HepG2 (cell line): ENCODE results near the gene CDC6. TPM values are rescaled to one million over a fixed set of nuclear protein-coding genes. Genes with fewer than 3 reads are reported as not detected.

Source experiments
- AGO2 ChIP-seq: fragments of 200-400 bp; formaldehyde crosslinking; optimal IDR thresholded peaks from 2 replicates; pipeline ENCODE3; 2017; ENCODE audit warnings: mild to moderate bottlenecking, low read depth, low read length, moderate library complexity
- ARNT2 ChIP-seq: sonication (generic); formaldehyde crosslinking; IDR thresholded peaks from 2 replicates; pipeline ENCODE4 v1.8.0; 2022; ENCODE audit warnings: mild to moderate bottlenecking, low read depth, missing genetic modification reagents, moderate library complexity
- FIP1L1 ChIP-seq: fragments of 200-400 bp; formaldehyde crosslinking; IDR thresholded peaks from 2 replicates; pipeline ENCODE4 v1.6.1; 2018; ENCODE audit warnings: low read depth, mild to moderate bottlenecking, low read length, moderate library complexity, borderline replicate concordance; ENCODE audit not compliant: insufficient read depth
- HNRNPUL1 ChIP-seq: fragments of 200-400 bp; formaldehyde crosslinking; IDR thresholded peaks from 2 replicates; pipeline ENCODE4 v1.6.1; 2017; ENCODE audit warnings: low read depth, mild to moderate bottlenecking, low read length, moderate library complexity
- KLF6 ChIP-seq: IDR thresholded peaks from 2 replicates; pipeline ENCODE4 v1.8.0; 2016; ENCODE audit warnings: missing biosample characterization, missing genetic modification reagents
- NCOA5 ChIP-seq: sonication (generic); formaldehyde crosslinking; IDR thresholded peaks from 2 replicates; pipeline ENCODE4 v1.4.0; 2020; ENCODE audit warnings: missing genetic modification reagents
- NFIC ChIP-seq: IDR thresholded peaks from 2 replicates; pipeline ENCODE4 v1.6.1; 2012; ENCODE audit warnings: mild to moderate bottlenecking, low read length, inconsistent platforms
- PAWR ChIP-seq: sonication (generic); formaldehyde crosslinking; IDR thresholded peaks from 2 replicates; pipeline ENCODE4 v1.4.0; 2020; ENCODE audit warnings: missing genetic modification reagents, mild to moderate bottlenecking, borderline replicate concordance
- RAD21 ChIP-seq: fragments of 450-650 bp; formaldehyde crosslinking; IDR thresholded peaks from 2 replicates; pipeline ENCODE4 v1.5.0; 2020; ENCODE audit warnings: mild to moderate bottlenecking
- SYNCRIP ChIP-seq: fragments of 200-400 bp; formaldehyde crosslinking; IDR thresholded peaks from 2 replicates; pipeline ENCODE4 v1.6.1; 2018; ENCODE audit warnings: mild to moderate bottlenecking, low read depth, low read length; ENCODE audit not compliant: insufficient read depth
- TEAD3 ChIP-seq: optimal IDR thresholded peaks from 2 replicates; pipeline ENCODE3; 2016; ENCODE audit warnings: borderline replicate concordance
- ZNF343 ChIP-seq: sonication (generic); formaldehyde crosslinking; IDR thresholded peaks from 2 replicates; pipeline ENCODE4 v1.4.0; 2020; ENCODE audit warnings: mild to moderate bottlenecking, missing genetic modification reagents
- ZNF556 ChIP-seq: sonication (generic); formaldehyde crosslinking; IDR thresholded peaks from 2 replicates; pipeline ENCODE4 v1.4.0; 2020; ENCODE audit warnings: mild to moderate bottlenecking, missing genetic modification reagents, borderline replicate concordance
- ZNF709 ChIP-seq: sonication (generic); formaldehyde crosslinking; IDR thresholded peaks from 2 replicates; pipeline ENCODE4 v1.5.0; 2020; ENCODE audit warnings: mild to moderate bottlenecking, missing genetic modification reagents
- ZNF792 ChIP-seq: IDR thresholded peaks from 2 replicates; pipeline ENCODE4 v1.6.1; 2016
- ZSCAN21 ChIP-seq: sonication (generic); formaldehyde crosslinking; IDR thresholded peaks from 2 replicates; pipeline ENCODE4 v1.8.0; 2022; ENCODE audit warnings: mild to moderate bottlenecking, missing genetic modification reagents, moderate library complexity, borderline replicate concordance
- polyA plus RNA-seq, 8 experiments: library from polyadenylated mRNA; depleted of rRNA in 3 of 8; stranded (reverse) in 7 of 8; unstranded in 1 of 8; fragments of >200 nt; fragmentation: Illumina TruSeq in 4 of 8; extraction: Trizol in 4 of 8; gene quantifications; 2 replicates each; pipeline versions ENCODE4 v1.2.1 to v1.2.3, GENCODE V29; 2011 to 2016; ENCODE audit warnings: low read depth in 4 of 8, missing spikeins in 1 of 8, mixed read lengths in 1 of 8; ENCODE audit not compliant: insufficient read depth in 1 of 8
- total RNA-seq, 5 experiments: library from RNA; depleted of rRNA; stranded (reverse); fragments of >200 nt; fragmentation: Illumina TruSeq; extraction: Trizol; gene quantifications; 2 replicates each; pipeline ENCODE4 v1.2.3, GENCODE V29; 2016; ENCODE audit warnings: low read depth in 1 of 5
- TF ChIP-seq, protein P1 (sequence below): sonication (generic); formaldehyde crosslinking; IDR thresholded peaks from 2 replicates; pipeline ENCODE4 v1.5.1; 2020; ENCODE audit warnings: missing genetic modification reagents, mild to moderate bottlenecking, borderline replicate concordance
- TF ChIP-seq, protein P2 (sequence below): sonication (generic); formaldehyde crosslinking; IDR thresholded peaks from 2 replicates; pipeline ENCODE4 v1.4.0; 2020; ENCODE audit warnings: low read depth, mild to moderate bottlenecking, missing genetic modification reagents
- TF ChIP-seq, protein P3 (sequence below): sonication (generic); IDR thresholded peaks from 2 replicates; pipeline ENCODE4 v1.6.1; 2016; ENCODE audit warnings: low read depth, borderline replicate concordance
- TF ChIP-seq, protein P4 (sequence below): sonication (generic); formaldehyde crosslinking; conservative IDR thresholded peaks from 2 replicates; pipeline ENCODE4 v1.8.1; 2023; ENCODE audit warnings: missing genetic modification reagents
- TF ChIP-seq, protein P5 (sequence below): IDR thresholded peaks from 2 replicates; pipeline ENCODE4 v1.6.1; 2016; ENCODE audit warnings: mild to moderate bottlenecking

Gene CDC6
- total and polyA plus RNA-seq, 2 of the 13 experiments (the other 11 are each of a cell fraction or from before 2014, with no cell fraction given), result 17.4 to 114 TPM

DNA sequence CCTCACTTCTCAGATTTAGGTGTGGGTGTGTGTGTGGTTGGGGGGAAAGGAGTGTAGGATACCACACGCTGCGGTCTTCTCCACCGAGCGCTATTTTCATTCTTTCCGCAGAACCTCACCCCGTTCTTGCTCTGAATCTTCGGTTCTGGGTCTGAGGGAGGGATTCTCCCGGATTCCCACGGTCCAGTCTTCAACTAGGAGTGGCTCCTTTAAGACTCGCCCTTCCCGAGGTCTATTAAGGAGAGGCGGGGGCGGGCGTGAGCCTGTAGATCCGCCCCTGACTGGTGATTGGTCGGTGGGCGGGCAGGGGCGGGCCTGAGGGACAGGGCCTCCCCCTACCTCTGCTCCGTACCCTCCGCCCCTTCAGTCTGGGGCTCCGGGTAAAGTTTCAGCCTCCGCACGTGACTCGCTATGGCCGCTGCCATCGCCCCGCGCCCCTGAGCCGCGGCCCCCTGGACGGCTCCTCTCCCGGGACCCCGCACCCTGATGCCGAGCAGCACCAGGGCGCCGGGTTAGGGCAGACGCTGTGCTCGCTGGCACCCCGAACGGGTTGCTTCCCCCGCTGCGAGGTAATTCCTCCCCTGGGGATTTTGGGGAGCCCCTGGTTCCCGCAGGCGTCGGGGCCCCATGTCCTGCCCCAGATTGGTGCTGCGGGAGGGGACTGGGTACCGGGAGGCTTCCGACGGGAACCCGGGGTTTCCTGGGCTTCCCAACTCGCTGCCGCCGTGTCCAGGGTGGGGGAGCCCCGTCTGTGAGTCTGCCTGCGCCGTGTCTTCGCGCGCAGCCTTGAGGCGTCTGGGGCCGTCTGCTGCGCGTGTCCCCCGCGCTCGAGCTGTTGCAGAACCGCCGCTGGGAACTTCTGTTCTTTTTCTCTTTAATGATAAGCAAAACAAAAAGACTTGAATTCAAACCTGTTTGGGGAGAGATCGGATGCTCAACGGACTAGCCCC, 30.5 kb downstream of the CDC6 start (continued):
- TF ChIP-seq TEAD3 (CRISPR knock-in tag) (no peak), ZSCAN21 (CRISPR knock-in tag) (no peak; the same call in 1 of the 2 replicates), ZNF792 (CRISPR knock-in tag) (0 out of 2 replicates have a peak, but pooled peaks have one; percentile 44), ZNF556 (peak; percentile 76; the same call in 1 of the 2 replicates), ZNF709 (no peak), KLF6 (CRISPR knock-in tag) (no peak), HNRNPUL1 (no peak), ARNT2 (CRISPR knock-in tag) (0 out of 2 replicates have a peak, but pooled peaks have one; percentile 38), PAWR (CRISPR knock-in tag) (no peak), AGO2 (peak; percentile 78), NCOA5 (CRISPR knock-in tag) (no peak), ZNF343 (CRISPR knock-in tag) (peak; percentile 88), RAD21 (CRISPR knock-in tag) (no peak), SYNCRIP (no peak), NFIC (no peak), FIP1L1 (no peak)
- TF ChIP-seq, protein P1, sequence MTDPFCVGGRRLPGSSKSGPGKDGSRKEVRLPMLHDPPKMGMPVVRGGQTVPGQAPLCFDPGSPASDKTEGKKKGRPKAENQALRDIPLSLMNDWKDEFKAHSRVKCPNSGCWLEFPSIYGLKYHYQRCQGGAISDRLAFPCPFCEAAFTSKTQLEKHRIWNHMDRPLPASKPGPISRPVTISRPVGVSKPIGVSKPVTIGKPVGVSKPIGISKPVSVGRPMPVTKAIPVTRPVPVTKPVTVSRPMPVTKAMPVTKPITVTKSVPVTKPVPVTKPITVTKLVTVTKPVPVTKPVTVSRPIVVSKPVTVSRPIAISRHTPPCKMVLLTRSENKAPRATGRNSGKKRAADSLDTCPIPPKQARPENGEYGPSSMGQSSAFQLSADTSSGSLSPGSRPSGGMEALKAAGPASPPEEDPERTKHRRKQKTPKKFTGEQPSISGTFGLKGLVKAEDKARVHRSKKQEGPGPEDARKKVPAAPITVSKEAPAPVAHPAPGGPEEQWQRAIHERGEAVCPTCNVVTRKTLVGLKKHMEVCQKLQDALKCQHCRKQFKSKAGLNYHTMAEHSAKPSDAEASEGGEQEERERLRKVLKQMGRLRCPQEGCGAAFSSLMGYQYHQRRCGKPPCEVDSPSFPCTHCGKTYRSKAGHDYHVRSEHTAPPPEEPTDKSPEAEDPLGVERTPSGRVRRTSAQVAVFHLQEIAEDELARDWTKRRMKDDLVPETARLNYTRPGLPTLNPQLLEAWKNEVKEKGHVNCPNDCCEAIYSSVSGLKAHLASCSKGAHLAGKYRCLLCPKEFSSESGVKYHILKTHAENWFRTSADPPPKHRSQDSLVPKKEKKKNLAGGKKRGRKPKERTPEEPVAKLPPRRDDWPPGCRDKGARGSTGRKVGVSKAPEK (CRISPR knock-in tag), result 0 out of 2 replicates have a peak, but pooled peaks have one; percentile 78
- TF ChIP-seq, protein P2, sequence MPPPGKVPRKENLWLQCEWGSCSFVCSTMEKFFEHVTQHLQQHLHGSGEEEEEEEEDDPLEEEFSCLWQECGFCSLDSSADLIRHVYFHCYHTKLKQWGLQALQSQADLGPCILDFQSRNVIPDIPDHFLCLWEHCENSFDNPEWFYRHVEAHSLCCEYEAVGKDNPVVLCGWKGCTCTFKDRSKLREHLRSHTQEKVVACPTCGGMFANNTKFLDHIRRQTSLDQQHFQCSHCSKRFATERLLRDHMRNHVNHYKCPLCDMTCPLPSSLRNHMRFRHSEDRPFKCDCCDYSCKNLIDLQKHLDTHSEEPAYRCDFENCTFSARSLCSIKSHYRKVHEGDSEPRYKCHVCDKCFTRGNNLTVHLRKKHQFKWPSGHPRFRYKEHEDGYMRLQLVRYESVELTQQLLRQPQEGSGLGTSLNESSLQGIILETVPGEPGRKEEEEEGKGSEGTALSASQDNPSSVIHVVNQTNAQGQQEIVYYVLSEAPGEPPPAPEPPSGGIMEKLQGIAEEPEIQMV (CRISPR knock-in tag), result peak; percentile 75
- TF ChIP-seq, protein P3, sequence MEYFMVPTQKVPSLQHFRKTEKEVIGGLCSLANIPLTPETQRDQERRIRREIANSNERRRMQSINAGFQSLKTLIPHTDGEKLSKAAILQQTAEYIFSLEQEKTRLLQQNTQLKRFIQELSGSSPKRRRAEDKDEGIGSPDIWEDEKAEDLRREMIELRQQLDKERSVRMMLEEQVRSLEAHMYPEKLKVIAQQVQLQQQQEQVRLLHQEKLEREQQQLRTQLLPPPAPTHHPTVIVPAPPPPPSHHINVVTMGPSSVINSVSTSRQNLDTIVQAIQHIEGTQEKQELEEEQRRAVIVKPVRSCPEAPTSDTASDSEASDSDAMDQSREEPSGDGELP, result peak; percentile 29; the same call in 1 of the 2 replicates
- TF ChIP-seq, protein P4, sequence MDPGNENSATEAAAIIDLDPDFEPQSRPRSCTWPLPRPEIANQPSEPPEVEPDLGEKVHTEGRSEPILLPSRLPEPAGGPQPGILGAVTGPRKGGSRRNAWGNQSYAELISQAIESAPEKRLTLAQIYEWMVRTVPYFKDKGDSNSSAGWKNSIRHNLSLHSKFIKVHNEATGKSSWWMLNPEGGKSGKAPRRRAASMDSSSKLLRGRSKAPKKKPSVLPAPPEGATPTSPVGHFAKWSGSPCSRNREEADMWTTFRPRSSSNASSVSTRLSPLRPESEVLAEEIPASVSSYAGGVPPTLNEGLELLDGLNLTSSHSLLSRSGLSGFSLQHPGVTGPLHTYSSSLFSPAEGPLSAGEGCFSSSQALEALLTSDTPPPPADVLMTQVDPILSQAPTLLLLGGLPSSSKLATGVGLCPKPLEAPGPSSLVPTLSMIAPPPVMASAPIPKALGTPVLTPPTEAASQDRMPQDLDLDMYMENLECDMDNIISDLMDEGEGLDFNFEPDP (CRISPR knock-in tag), result no peak
- TF ChIP-seq, protein P5, sequence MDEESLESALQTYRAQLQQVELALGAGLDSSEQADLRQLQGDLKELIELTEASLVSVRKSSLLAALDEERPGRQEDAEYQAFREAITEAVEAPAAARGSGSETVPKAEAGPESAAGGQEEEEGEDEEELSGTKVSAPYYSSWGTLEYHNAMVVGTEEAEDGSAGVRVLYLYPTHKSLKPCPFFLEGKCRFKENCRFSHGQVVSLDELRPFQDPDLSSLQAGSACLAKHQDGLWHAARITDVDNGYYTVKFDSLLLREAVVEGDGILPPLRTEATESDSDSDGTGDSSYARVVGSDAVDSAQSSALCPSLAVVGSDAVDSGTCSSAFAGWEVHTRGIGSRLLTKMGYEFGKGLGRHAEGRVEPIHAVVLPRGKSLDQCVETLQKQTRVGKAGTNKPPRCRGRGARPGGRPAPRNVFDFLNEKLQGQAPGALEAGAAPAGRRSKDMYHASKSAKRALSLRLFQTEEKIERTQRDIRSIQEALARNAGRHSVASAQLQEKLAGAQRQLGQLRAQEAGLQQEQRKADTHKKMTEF (CRISPR knock-in tag), result peak; percentile 95
